GM23338 (cell line): ENCODE results near the gene GSTA5. TPM values are rescaled to one million over a fixed set of nuclear protein-coding genes. Genes with fewer than 3 reads are reported as not detected.
A peak's percentile ranks its signal among the peaks of the same experiment; 100 is the strongest.

ENCODE experiments used
- ATAC-seq: fragments of 200-7000 bp; cut with Tn5 transposase; 3 replicates; pipeline ENCODE4 v1.9.1; 2020
- DNase-seq: peaks from one replicate; pipeline ENCODE4 v3.0.0-alpha.2; 2015; ENCODE audit warnings: low spot score
- H2AFZ ChIP-seq: fragments of 200-600 bp; sonication (generic); 2 replicates; pipeline ENCODE4 v1.8.0; 2016; ENCODE audit warnings: antibody characterized with exemption, mild to moderate bottlenecking, moderate library complexity
- H3F3A ChIP-seq: fragments of 200-600 bp; sonication (generic); replicated peaks from 2 replicates; pipeline ENCODE4 v1.8.0; 2017; ENCODE audit warnings: antibody characterized with exemption, mixed run types, low read depth
- H3K27ac ChIP-seq: fragments of 200-600 bp; sonication (generic); 2 replicates; pipeline ENCODE4 v1.6.1; 2016; ENCODE audit warnings: low read depth
- H3K27me3 ChIP-seq: fragments of 200-600 bp; sonication (generic); 2 replicates; pipeline ENCODE4 v1.8.0; 2016; ENCODE audit warnings: mild to moderate bottlenecking, mixed run types, moderate library complexity; ENCODE audit not compliant: insufficient read depth
- H3K36me3 ChIP-seq: fragments of 200-600 bp; sonication (generic); 2 replicates; pipeline ENCODE4 v1.8.0; 2016; ENCODE audit warnings: mild to moderate bottlenecking; ENCODE audit not compliant: insufficient read depth
- H3K4me1 ChIP-seq: fragments of 200-600 bp; sonication (generic); 2 replicates; pipeline ENCODE4 v1.8.0; 2016; ENCODE audit warnings: mild to moderate bottlenecking, moderate library complexity; ENCODE audit not compliant: insufficient read depth
- H3K4me2 ChIP-seq: fragments of 200-600 bp; sonication (generic); 2 replicates; pipeline ENCODE4 v1.7.1; 2017; ENCODE audit warnings: mixed run types
- H3K4me3 ChIP-seq: fragments of 200-600 bp; sonication (generic); 2 replicates; pipeline ENCODE4 v1.6.1; 2016; ENCODE audit warnings: mixed run types
- H3K79me2 ChIP-seq: fragments of 200-600 bp; sonication (generic); replicated peaks from 2 replicates; pipeline ENCODE4 v1.8.0; 2017; ENCODE audit warnings: mild to moderate bottlenecking; ENCODE audit not compliant: insufficient read depth
- H3K9me2 ChIP-seq: fragments of 200-600 bp; sonication (generic); 2 replicates; pipeline ENCODE4 v1.8.0; 2017; ENCODE audit not compliant: insufficient read depth
- H4K20me1 ChIP-seq: fragments of 200-600 bp; sonication (generic); replicated peaks from 2 replicates; pipeline ENCODE4 v1.8.0; 2017; ENCODE audit warnings: mild to moderate bottlenecking; ENCODE audit not compliant: insufficient read depth
- H3K27ac Mint-ChIP-seq: 2 replicates; pipeline ENCODE4 v1.8.0; 2020; ENCODE audit warnings: inconsistent platforms, mild to moderate bottlenecking, moderate library complexity, mixed read lengths
- H3K27me3 Mint-ChIP-seq: 3 replicates; pipeline ENCODE4 v1.8.0; 2022; ENCODE audit warnings: low read depth, mild to moderate bottlenecking, moderate library complexity, mixed read lengths, inconsistent platforms; ENCODE audit not compliant: insufficient read depth, poor library complexity
- H3K36me3 Mint-ChIP-seq: 3 replicates; pipeline ENCODE4 v1.8.0; 2021; ENCODE audit warnings: low read depth, mild to moderate bottlenecking, inconsistent platforms, moderate library complexity, mixed read lengths
- H3K4me1 Mint-ChIP-seq: 3 replicates; pipeline ENCODE4 v1.8.0; 2020; ENCODE audit warnings: mild to moderate bottlenecking, inconsistent platforms, mixed read lengths
- H3K4me3 Mint-ChIP-seq: 3 replicates; pipeline ENCODE4 v1.8.0; 2021; ENCODE audit warnings: moderate library complexity, mild to moderate bottlenecking, inconsistent platforms, mixed read lengths
- H3K9me3 Mint-ChIP-seq: 3 replicates; pipeline ENCODE4 v1.8.0; 2020; ENCODE audit warnings: moderate library complexity, mild to moderate bottlenecking, inconsistent platforms, mixed read lengths
- CREB1 ChIP-seq: fragments of 250-450 bp; sonication (Bioruptor Pico); IDR thresholded peaks from 2 replicates; pipeline ENCODE4 v1.5.0; 2020; ENCODE audit warnings: low read depth, mild to moderate bottlenecking, moderate library complexity
- CTCF ChIP-seq, 2 experiments: fragments of 200-600 bp in 1 of 2; sonication (generic) in 1 of 2; conservative IDR thresholded peaks; 2 replicates each; pipeline versions ENCODE4 v1.5.1 to v1.6.1; 2016 to 2017; ENCODE audit warnings: antibody characterized with exemption in 2 of 2, low read depth in 2 of 2, mild to moderate bottlenecking in 2 of 2, moderate library complexity in 1 of 2
- EZH2 ChIP-seq: fragments of 200-600 bp; sonication (generic); IDR thresholded peaks from one replicate; pipeline ENCODE4 v1.8.0; 2017; ENCODE audit warnings: antibody characterized with exemption, mild to moderate bottlenecking, low read depth; ENCODE audit not compliant: unreplicated experiment
- EZH2phosphoT487 ChIP-seq: fragments of 200-600 bp; sonication (generic); IDR thresholded peaks from one replicate; pipeline ENCODE4 v1.8.1; 2018; ENCODE audit warnings: antibody characterized with exemption; ENCODE audit not compliant: unreplicated experiment
- NANOG ChIP-seq: IDR thresholded peaks from 2 replicates; pipeline ENCODE4 v1.6.1; 2016; ENCODE audit warnings: antibody characterized with exemption, borderline replicate concordance
- REST ChIP-seq: IDR thresholded peaks from one replicate; pipeline ENCODE4 v1.6.1; 2018; ENCODE audit warnings: antibody characterized with exemption; ENCODE audit not compliant: unreplicated experiment
- ZNF114 ChIP-seq: fragments of 250-450 bp; sonication (Bioruptor Pico); IDR thresholded peaks from 2 replicates; pipeline ENCODE4 v1.5.0; 2020; ENCODE audit warnings: mild to moderate bottlenecking, moderate library complexity
- ZNF331 ChIP-seq: fragments of 250-450 bp; sonication (Bioruptor Pico); IDR thresholded peaks from 2 replicates; pipeline ENCODE4 v1.5.0; 2020; ENCODE audit warnings: low read depth, mild to moderate bottlenecking, moderate library complexity
- polyA plus RNA-seq: library from polyadenylated mRNA; unstranded; fragments of >200 nt; fragmentation: Nextera tagmentation; extraction: Ambion mirVana; gene quantifications from 2 replicates; pipeline ENCODE4 v1.2.1, GENCODE V29; 2016
- total RNA-seq: library from RNA; depleted of rRNA; stranded (reverse); fragments of >200 nt; shearing (Covaris generic); gene quantifications from 2 replicates; pipeline ENCODE4 v1.2.3, GENCODE V29; 2014

The GSTA5 gene
- total and polyA plus RNA-seq, 2 experiments from 2014 or later: not detected

GRCh38 chr6:52876056-52876787, 35.6 kb upstream of the GSTA5 start:
- Mint-ChIP-seq H3K27me3 (no peaks in the 10 kb centered on the region), H3K4me1 (peaks cover 3% of the 10 kb centered on the region; the same call in 2 of the 3 replicates), H3K4me3 (no peak overlapping the region), H3K9me3 (no peaks in the 10 kb centered on the region), H3K36me3 (no peaks in the 10 kb centered on the region), H3K27ac (no peak overlapping the region)
- H2AFZ ChIP-seq: peak overlapping the region; percentile 9; the same call in 1 of the 2 replicates
- TF ChIP-seq CREB1 (CRISPR knock-in tag) (no peak), NANOG (no peak), ZNF114 (no peak), REST (no peak), EZH2phosphoT487 (no peak), CTCF (conservative IDR thresholded peaks at IDR 0.05; ENCODE audit: low read depth in 2 of 2) (no peak)
- no peaks in the 10 kb centered on the region for H3K27me3 ChIP-seq
- no peak overlapping the region for H3K27ac ChIP-seq
- H3K9me2 ChIP-seq: no peaks in the 10 kb centered on the region
- no peaks in the 10 kb centered on the region for H3K36me3 ChIP-seq
- H3K4me3 ChIP-seq: no peak overlapping the region
- ATAC-seq (no peak), DNase-seq (no peak)
- no peaks in the 10 kb centered on the region for H3K79me2 ChIP-seq
- H3F3A ChIP-seq: no peaks in the 10 kb centered on the region
- H4K20me1 ChIP-seq: no peaks in the 10 kb centered on the region
- no peaks in the 10 kb centered on the region; the same call in 1 of the 2 replicates for H3K4me1 ChIP-seq
- no peak overlapping the region for H3K4me2 ChIP-seq

- H3K9me3 Mint-ChIP-seq: no peaks in the 10 kb centered on the region
- Histone ChIP-seq H3K4me2 (no peak overlapping the region), H2AFZ (no peak overlapping the region), H4K20me1 (no peaks in the 10 kb centered on the region), H3K36me3 (no peaks in the 10 kb centered on the region), H3K9me2 (no peaks in the 10 kb centered on the region), H3K4me3 (no peak overlapping the region), H3K27ac (no peak overlapping the region), H3K27me3 (no peaks in the 10 kb centered on the region), H3K4me1 (peaks cover 3% of the 10 kb centered on the region; the same call in 1 of the 2 replicates), H3K79me2 (no peaks in the 10 kb centered on the region), H3F3A (no peaks in the 10 kb centered on the region)
- no peaks in the 10 kb centered on the region for H3K27me3 Mint-ChIP-seq
- TF ChIP-seq CTCF (conservative IDR thresholded peaks at IDR 0.05; ENCODE audit: low read depth in 2 of 2): no peak
- TF ChIP-seq ZNF331 (CRISPR knock-in tag): no peak
- TF ChIP-seq EZH2phosphoT487: no peak
- no peak for TF ChIP-seq REST
- TF ChIP-seq EZH2: no peak
- no peak overlapping the region for H3K27ac Mint-ChIP-seq
- ATAC-seq (no peak), DNase-seq (no peak)
- H3K36me3 Mint-ChIP-seq: no peaks in the 10 kb centered on the region
- H3K4me3 Mint-ChIP-seq: no peak overlapping the region
- H3K4me1 Mint-ChIP-seq: peaks cover 12% of the 10 kb centered on the region
Observed at GRCh38 chr6:52872031-52872430, 31.4 kb upstream of the GSTA5 start.
